ENCODE data around the gene RNU1-3. TPM values are rescaled to one million over a fixed set of nuclear protein-coding genes. Genes with fewer than 3 reads are reported as not detected.

Gene RNU1-3
- total and polyA plus RNA-seq, 9 of the 15 experiments (the other 6 are each of a cell fraction or from before 2014, with no cell fraction given): under 0.01 to 32,823 (median 2,538) TPM; not detected in 4

- Histone ChIP-seq H3K4me3 (no peak overlapping the region), H2AFZ (ENCODE audit: low read depth, low read length) (no peak overlapping the region), H3K79me2 (ENCODE audit: control insufficient read depth, insufficient read depth, low read length) (no peaks in the 10 kb centered on the region), H3K27me3 (ENCODE audit: control insufficient read depth in 2 of 2, insufficient read depth in 2 of 2, low read length in 2 of 2) (no peaks in the 10 kb centered on the region), H3K36me3 (ENCODE audit: control insufficient read depth, insufficient read depth, low read length) (peaks cover 87% of the 10 kb centered on the region), H3K4me1 (replicated peaks in 1 of 2; ENCODE audit: control insufficient read depth in 2 of 2, insufficient read depth in 2 of 2, low read length in 2 of 2) (peaks cover 0 to 40% of the 10 kb centered on the region in 2 experiments; a peak in 1 of 5 replicates), H3K9ac (ENCODE audit: insufficient read depth in 1 of 2, low read depth in 2 of 2, low read length in 2 of 2) (peak overlapping the region in 1 of 2 experiments; percentile 40; a peak in 2 of 4 replicates), H3K9me1 (ENCODE audit: control insufficient read depth, insufficient read depth, low read length) (no peaks in the 10 kb centered on the region), H4K20me1 (replicated peaks; ENCODE audit: control insufficient read depth, insufficient read depth, low read length) (0 out of 2 replicates have a peak, but pooled peaks cover 3% of the 10 kb centered on the region), H3K4me2 (ENCODE audit: insufficient read depth, low read length) (no peak overlapping the region), H3K9me3 (replicated peaks; ENCODE audit: control insufficient read depth, insufficient read depth, low read depth, low read length) (no peaks in the 10 kb centered on the region), H3K27ac (ENCODE audit: extremely low read depth, low read depth, low read length) (no peak overlapping the region)
- ATAC-seq: no peak
- CTCF ChIA-PET (ENCODE audit: low intra/inter-chr PET ratio): no interaction called here
- POLR2A ChIA-PET: interaction anchor here (1.0 to 5.8 kb wide), 6 partner anchors 7 to 277 kb away, joined by 3 to 37 read pairs (median 10); no protein-coding TSS in a partner anchor
- no TSS peak for BruUV-seq (replicated peaks)
- FAIRE-seq: no peak
- peak in 3 of 4 experiments; percentile 44 to 47 (median 47) for DNase-seq (ENCODE audit: extremely low read depth in 1 of 4, low spot score in 3 of 4)
- intact Hi-C loops (cut with micrococcal nuclease): no loop called here
- 92% methylated on average over 19 of the region's 19 CpGs for WGBS (ENCODE audit: insufficient coverage, low coverage, missing lambda C conversion rate)
- in situ Hi-C loops (cut with MboI): loop anchor here (5.0 kb wide), 1 partner anchor 319 kb away; no protein-coding TSS in a partner anchor
- TF ChIP-seq SREBF2 (CRISPR knock-in tag; IDR thresholded peaks at IDR 0.05) (no peak), ZNF311 (CRISPR knock-in tag; IDR thresholded peaks at IDR 0.05) (no peak), ZNF316 (IDR thresholded peaks at IDR 0.05) (peak; percentile 65), ZNF274 (IDR thresholded peaks at IDR 0.05; ENCODE audit: borderline replicate concordance, low read depth, low read length) (no peak), HDAC3 (IDR thresholded peaks at IDR 0.05; ENCODE audit: borderline replicate concordance, partially characterized antibody) (no peak), ZNF740 (CRISPR knock-in tag; IDR thresholded peaks at IDR 0.05) (no peak), ZNF740 (tag; IDR thresholded peaks at IDR 0.05) (no peak), THRA (IDR thresholded peaks at IDR 0.05) (no peak), SIN3A (IDR thresholded peaks at IDR 0.05; ENCODE audit: borderline replicate concordance in 2 of 2, control insufficient read depth in 1 of 2, low read depth in 2 of 2, low read length in 2 of 2) (0 out of 4 replicates have a peak, but pooled peaks of 1 of the 2 experiments have one; percentile 27), IRF2 (CRISPR knock-in tag; IDR thresholded peaks at IDR 0.05) (peak; percentile 68; the same call in 1 of the 2 replicates), ZNF253 (CRISPR knock-in tag; conservative IDR thresholded peaks at IDR 0.05) (no peak), HBP1 (CRISPR knock-in tag; IDR thresholded peaks at IDR 0.05) (peak; percentile 35; the same call in 1 of the 2 replicates), ZNF449 (CRISPR knock-in tag; IDR thresholded peaks at IDR 0.05) (no peak), SMC3 (conservative IDR thresholded peaks at IDR 0.05; ENCODE audit: insufficient read depth, low read depth, low read length) (0 out of 2 replicates have a peak, but pooled peaks have one; percentile 4), MAX (CRISPR knock-in tag; IDR thresholded peaks at IDR 0.05) (peak; percentile 43; the same call in 1 of the 2 replicates)
Measured at GRCh38 chr1:16628361-16629111, 38.2 kb downstream of the RNU1-3 start.
